ENCODE measurements around the gene RPS15. TPM values are rescaled to one million over a fixed set of nuclear protein-coding genes. Genes with fewer than 3 reads are reported as not detected.
A peak's percentile ranks its signal among the peaks of the same experiment; 100 is the strongest.

RPS15 gene
- total RNA-seq, 1 donor from 2014 or later: 1,918 TPM

- H3K4me3 ChIP-seq: peak overlapping the region; percentile 16
- no peak overlapping the region for H3K27ac ChIP-seq
- H4K20me1 ChIP-seq (ENCODE audit: low read depth): peaks cover 95% of the 10 kb centered on the region
- Mint-ChIP-seq H3K4me1 (peaks cover 4% of the 10 kb centered on the region), H3K27ac (no peak overlapping the region), H3K9me3 (no peaks in the 10 kb centered on the region), H3K36me3 (peaks cover 4% of the 10 kb centered on the region), H3K4me3 (no peak overlapping the region), H3K27me3 (ENCODE audit: insufficient read depth, low read depth) (peaks cover 30% of the 10 kb centered on the region)
- H3K9ac ChIP-seq: no peak overlapping the region
- H3K36me3 ChIP-seq: no peaks in the 10 kb centered on the region
- peaks cover 100% of the 10 kb centered on the region for H3K27me3 ChIP-seq
- H3K79me2 ChIP-seq (ENCODE audit: low read depth): no peaks in the 10 kb centered on the region
- no peak for TF ChIP-seq EZH2 (IDR thresholded peaks at IDR 0.05)
- no peak for TF ChIP-seq EZH2phosphoT487 (IDR thresholded peaks at IDR 0.05)
- TF ChIP-seq CTCF (IDR thresholded peaks at IDR 0.05): peak; percentile 22
- peak overlapping the region; percentile 72 for H3K4me2 ChIP-seq
- H2AFZ ChIP-seq (replicated peaks): no peak overlapping the region
- peaks cover 43% of the 10 kb centered on the region for H3K4me1 ChIP-seq
- peak; percentile 76 for DNase-seq (ENCODE audit: low spot score)
- H3K9me3 ChIP-seq (ENCODE audit: low read depth): no peaks in the 10 kb centered on the region
- peaks cover 50% of the 10 kb centered on the region for H3F3A ChIP-seq (ENCODE audit: low read depth)
Measured at GRCh38 chr19:1468821-1469254, 30.6 kb downstream of the RPS15 start.

GRCh38 chr19:1469255-1470054 lies 31.3 kb downstream of the RPS15 start:
- peak overlapping the region; percentile 76 for H3K4me2 ChIP-seq
- peaks cover 95% of the 10 kb centered on the region for H4K20me1 ChIP-seq (ENCODE audit: low read depth)
- peaks cover 27% of the 10 kb centered on the region for H3K27me3 Mint-ChIP-seq (ENCODE audit: insufficient read depth, low read depth)
- H2AFZ ChIP-seq (replicated peaks): no peak overlapping the region
- peaks cover 50% of the 10 kb centered on the region for H3F3A ChIP-seq (ENCODE audit: low read depth)
- H3K36me3 Mint-ChIP-seq: peaks cover 2% of the 10 kb centered on the region
- no peaks in the 10 kb centered on the region for H3K79me2 ChIP-seq (ENCODE audit: low read depth)
- TF ChIP-seq EZH2 (IDR thresholded peaks at IDR 0.05) (no peak), CTCF (IDR thresholded peaks at IDR 0.05) (no peak), EZH2phosphoT487 (IDR thresholded peaks at IDR 0.05) (no peak)
- DNase-seq (ENCODE audit: low spot score): peak; percentile 73
- H3K27ac Mint-ChIP-seq: no peak overlapping the region
- peaks cover 98% of the 10 kb centered on the region for H3K27me3 ChIP-seq
- no peaks in the 10 kb centered on the region for H3K9me3 ChIP-seq (ENCODE audit: low read depth)
- H3K36me3 ChIP-seq: no peaks in the 10 kb centered on the region
- no peaks in the 10 kb centered on the region for H3K9me3 Mint-ChIP-seq
- H3K9ac ChIP-seq: no peak overlapping the region
- H3K4me3 ChIP-seq: peak overlapping the region; percentile 45
- H3K4me1 ChIP-seq: peaks cover 43% of the 10 kb centered on the region
- H3K4me3 Mint-ChIP-seq: no peak overlapping the region
- H3K4me1 Mint-ChIP-seq: peaks cover 4% of the 10 kb centered on the region
- no peak overlapping the region for H3K27ac ChIP-seq

GRCh38 chr19:1470055-1470304 lies 31.8 kb downstream of the RPS15 start:
- Histone ChIP-seq H3K9me3 (ENCODE audit: low read depth) (no peaks in the 10 kb centered on the region), H3F3A (ENCODE audit: low read depth) (peaks cover 50% of the 10 kb centered on the region), H3K27ac (no peak overlapping the region), H3K36me3 (no peaks in the 10 kb centered on the region), H3K9ac (no peak overlapping the region), H3K4me2 (peak overlapping the region; percentile 76), H3K4me3 (peak overlapping the region; percentile 45), H3K27me3 (peaks cover 93% of the 10 kb centered on the region), H2AFZ (replicated peaks) (no peak overlapping the region), H3K79me2 (ENCODE audit: low read depth) (no peaks in the 10 kb centered on the region), H3K4me1 (peaks cover 43% of the 10 kb centered on the region), H4K20me1 (ENCODE audit: low read depth) (peaks cover 95% of the 10 kb centered on the region)
- peaks cover 2% of the 10 kb centered on the region for H3K36me3 Mint-ChIP-seq
- DNase-seq (ENCODE audit: low spot score): no peak
- no peaks in the 10 kb centered on the region for H3K9me3 Mint-ChIP-seq
- H3K27ac Mint-ChIP-seq: no peak overlapping the region
- H3K4me1 Mint-ChIP-seq: peaks cover 4% of the 10 kb centered on the region
- H3K27me3 Mint-ChIP-seq (ENCODE audit: insufficient read depth, low read depth): peaks cover 24% of the 10 kb centered on the region
- H3K4me3 Mint-ChIP-seq: peak overlapping the region; percentile 57
- no peak for TF ChIP-seq CTCF (IDR thresholded peaks at IDR 0.05)
- no peak for TF ChIP-seq EZH2phosphoT487 (IDR thresholded peaks at IDR 0.05)
- no peak for TF ChIP-seq EZH2 (IDR thresholded peaks at IDR 0.05)

Data from neural progenitor cell (in vitro differentiated cells).